Measurements from ENCODE around the gene DLAT.
"Not testable (repeated sequence)": the region's sequence is repeated elsewhere in the genome, so short reads cannot be mapped to it uniquely, and the experiment has no call there.

The DLAT gene

DNA sequence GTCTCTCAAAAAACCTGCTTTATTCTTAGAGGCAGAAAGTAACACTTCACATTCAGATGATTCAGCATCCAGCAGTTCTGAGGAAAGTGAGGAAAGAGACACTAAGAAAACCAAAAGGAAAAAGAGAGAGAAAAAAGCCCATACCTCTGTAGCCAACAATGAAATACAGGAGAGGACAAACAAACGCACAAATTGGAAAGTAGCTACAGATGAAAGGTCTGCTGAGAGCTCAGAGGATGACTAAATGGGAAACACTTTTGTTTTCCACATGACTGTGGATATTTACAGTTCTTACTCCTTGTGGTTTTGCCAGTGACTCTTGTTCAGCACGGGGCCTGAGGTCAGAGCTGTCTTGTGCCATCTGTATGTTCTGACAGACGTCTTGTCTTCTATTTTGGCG lies 57.5 kb downstream of the DLAT start:
- TF ChIP-seq, protein P1, sequence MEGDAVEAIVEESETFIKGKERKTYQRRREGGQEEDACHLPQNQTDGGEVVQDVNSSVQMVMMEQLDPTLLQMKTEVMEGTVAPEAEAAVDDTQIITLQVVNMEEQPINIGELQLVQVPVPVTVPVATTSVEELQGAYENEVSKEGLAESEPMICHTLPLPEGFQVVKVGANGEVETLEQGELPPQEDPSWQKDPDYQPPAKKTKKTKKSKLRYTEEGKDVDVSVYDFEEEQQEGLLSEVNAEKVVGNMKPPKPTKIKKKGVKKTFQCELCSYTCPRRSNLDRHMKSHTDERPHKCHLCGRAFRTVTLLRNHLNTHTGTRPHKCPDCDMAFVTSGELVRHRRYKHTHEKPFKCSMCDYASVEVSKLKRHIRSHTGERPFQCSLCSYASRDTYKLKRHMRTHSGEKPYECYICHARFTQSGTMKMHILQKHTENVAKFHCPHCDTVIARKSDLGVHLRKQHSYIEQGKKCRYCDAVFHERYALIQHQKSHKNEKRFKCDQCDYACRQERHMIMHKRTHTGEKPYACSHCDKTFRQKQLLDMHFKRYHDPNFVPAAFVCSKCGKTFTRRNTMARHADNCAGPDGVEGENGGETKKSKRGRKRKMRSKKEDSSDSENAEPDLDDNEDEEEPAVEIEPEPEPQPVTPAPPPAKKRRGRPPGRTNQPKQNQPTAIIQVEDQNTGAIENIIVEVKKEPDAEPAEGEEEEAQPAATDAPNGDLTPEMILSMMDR (conservative IDR thresholded peaks at IDR 0.05; ENCODE audit: low read depth, low read length): no peak
- peak; percentile 91 for DNase-seq (ENCODE audit: low read depth)
- no peak overlapping the region for H3K4me3 ChIP-seq (ENCODE audit: low read depth, low read length)

DNA sequence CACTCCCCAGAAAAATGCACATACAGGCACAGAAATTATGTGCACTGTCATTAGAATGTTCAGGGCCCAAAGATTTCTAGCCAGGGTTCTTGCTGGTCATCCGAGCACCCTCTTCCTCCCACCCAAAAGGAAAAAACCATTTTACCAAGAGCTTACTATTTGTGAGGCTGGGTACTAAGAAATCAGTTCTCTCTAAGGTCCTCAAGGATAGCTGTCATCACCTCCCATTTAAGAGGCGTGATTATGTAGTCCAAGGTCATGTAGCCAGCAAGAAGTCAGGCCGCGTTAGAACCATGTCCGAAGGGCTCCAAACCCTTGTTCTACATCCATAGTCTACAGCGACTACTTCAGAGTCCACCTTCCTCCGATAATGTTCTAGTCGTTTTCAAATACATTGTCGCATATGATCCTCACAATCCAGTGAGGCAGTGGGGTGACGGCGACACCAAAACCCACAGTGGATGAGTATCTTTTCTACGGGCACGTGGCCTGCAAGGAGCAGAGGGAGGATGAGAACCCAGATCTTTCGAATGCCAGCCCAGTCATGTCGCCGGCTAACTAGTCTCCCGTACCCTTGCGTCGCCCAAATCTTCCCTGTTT lies 60.7 kb downstream of the DLAT start:
- peak overlapping the region; percentile 81 for H3K4me3 ChIP-seq (ENCODE audit: low read depth, low read length)
- TF ChIP-seq, protein P1 (conservative IDR thresholded peaks at IDR 0.05; ENCODE audit: low read depth, low read length): no peak

DNA sequence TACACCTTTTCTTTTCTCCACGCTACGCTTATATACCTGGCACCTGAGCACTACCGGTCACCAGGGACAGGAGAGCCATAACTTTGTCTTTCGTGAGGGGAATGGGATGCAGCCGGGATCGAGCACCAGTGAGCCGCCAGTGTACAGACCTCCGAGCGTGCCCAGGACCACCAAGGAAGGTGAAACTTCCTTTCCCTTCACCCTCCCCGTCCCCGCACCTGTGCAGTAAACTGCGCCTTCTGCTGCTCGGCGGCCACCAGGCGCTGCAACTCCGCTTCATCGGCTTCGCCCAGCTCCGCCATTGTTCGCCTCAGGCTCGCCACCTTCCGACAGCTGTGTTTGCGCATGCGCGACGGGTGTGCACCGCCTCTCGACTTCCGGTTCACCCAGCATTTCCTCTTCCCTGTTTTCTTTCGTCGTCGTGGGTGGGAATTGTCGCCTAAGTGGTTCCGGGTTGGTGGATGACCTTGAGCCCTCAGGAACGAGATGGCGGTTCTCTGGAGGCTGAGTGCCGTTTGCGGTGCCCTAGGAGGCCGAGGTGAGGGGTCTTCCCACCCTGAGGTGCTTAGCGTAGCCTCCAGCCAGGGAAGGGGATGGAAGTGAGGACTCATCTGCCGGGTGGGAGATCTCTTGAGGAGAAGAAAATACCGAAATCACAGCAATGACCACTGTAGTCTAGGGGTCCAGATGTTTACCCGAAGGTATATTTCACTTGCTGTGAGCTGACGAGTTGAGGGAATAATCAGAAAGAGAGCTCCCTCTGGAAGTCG lies 61.4 kb downstream of the DLAT start, which contains the start of the genes SDHD and TIMM8B:
Gene SDHD, plus strand, starts transcription at position 452 of the 770 bp plus-strand sequence. Its CDS starts 35 bp downstream, at position 487.
Gene TIMM8B, minus strand, starts transcription at position 335 of the 770 bp plus-strand sequence. Its CDS starts 33 bp downstream, at position 302.
- TF ChIP-seq, protein P1 (conservative IDR thresholded peaks at IDR 0.05; ENCODE audit: low read depth, low read length): peak; percentile 63
- peak; percentile 98 for DNase-seq (ENCODE audit: low read depth)
- peak within 1 kb of the TSS; percentile 81 for H3K4me3 ChIP-seq (ENCODE audit: low read depth, low read length)

More for the DNA sequence above, 60.7 kb downstream of the DLAT start:
- peak; percentile 49 for DNase-seq (ENCODE audit: low read depth)

DNA sequence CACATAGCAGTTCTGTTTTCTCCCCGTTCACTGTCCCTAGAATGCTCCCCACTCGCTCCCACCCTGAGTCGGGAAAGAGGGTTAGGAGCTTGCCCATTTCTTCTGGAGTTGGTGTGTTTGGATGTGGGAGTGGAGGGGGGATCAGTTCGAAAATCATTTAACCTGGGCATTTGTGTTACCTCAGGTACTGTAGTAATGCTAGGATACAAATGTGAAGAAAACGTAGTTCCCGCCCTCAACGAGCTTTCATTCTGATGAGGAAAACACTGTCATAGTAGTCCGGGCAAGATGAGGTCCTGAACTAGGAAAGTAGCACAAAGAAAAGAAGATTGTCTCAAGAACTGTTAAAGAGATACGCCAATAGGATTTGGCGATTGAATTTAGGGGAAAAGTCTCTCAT lies 62.0 kb downstream of the DLAT start:
- peak; percentile 12 for DNase-seq (ENCODE audit: low read depth)
- peak overlapping the region; percentile 81 for H3K4me3 ChIP-seq (ENCODE audit: low read depth, low read length)
- TF ChIP-seq, protein P1 (conservative IDR thresholded peaks at IDR 0.05; ENCODE audit: low read depth, low read length): no peak

DNA sequence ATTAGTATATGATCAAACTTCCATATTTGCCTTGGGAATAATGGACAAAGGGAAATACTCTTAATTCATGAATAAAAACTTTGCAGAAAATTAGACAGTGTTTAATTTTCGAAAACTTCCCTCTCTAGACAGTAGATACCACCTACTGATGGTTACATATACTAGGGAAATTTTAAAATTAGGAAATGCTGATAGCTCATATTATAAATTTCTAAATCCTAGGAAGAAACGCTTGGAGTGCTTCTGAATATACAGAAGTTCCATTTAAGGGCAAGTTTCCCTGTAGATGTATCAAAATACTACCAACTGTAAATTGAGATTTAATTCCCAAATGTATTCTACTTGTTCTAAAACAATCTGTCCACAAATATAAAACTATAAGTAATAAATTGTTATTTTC lies 70.1 kb downstream of the DLAT start:
- not testable (repeated sequence) for H3K4me3 ChIP-seq (ENCODE audit: low read depth, low read length)

DNA sequence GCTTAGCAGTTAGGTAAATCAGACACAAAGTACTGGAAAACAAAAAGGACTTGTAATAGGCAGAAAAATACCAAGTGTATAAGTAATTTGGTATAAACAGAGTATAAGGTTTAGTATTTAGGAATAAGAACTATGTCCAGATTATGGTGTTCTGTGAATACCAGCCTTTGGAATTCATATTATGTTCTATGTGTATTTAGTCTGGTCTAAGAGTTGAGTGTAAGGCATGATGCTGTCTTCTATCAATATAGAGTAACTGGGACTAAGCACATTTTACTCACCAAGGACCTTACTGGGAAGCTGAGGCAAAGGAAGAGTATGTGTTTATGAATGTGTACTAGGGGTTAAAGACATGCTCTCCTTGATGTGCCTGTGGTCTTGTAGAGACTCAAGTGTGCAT lies 71.0 kb downstream of the DLAT start:
- H3K4me3 ChIP-seq (ENCODE audit: low read depth, low read length): no peak overlapping the region
- TF ChIP-seq, protein P1 (conservative IDR thresholded peaks at IDR 0.05; ENCODE audit: low read depth, low read length): no peak
- no peak for DNase-seq (ENCODE audit: low read depth)

More for the DNA sequence above, 70.1 kb downstream of the DLAT start:
- DNase-seq (ENCODE audit: low read depth): not testable (repeated sequence)

DNA sequence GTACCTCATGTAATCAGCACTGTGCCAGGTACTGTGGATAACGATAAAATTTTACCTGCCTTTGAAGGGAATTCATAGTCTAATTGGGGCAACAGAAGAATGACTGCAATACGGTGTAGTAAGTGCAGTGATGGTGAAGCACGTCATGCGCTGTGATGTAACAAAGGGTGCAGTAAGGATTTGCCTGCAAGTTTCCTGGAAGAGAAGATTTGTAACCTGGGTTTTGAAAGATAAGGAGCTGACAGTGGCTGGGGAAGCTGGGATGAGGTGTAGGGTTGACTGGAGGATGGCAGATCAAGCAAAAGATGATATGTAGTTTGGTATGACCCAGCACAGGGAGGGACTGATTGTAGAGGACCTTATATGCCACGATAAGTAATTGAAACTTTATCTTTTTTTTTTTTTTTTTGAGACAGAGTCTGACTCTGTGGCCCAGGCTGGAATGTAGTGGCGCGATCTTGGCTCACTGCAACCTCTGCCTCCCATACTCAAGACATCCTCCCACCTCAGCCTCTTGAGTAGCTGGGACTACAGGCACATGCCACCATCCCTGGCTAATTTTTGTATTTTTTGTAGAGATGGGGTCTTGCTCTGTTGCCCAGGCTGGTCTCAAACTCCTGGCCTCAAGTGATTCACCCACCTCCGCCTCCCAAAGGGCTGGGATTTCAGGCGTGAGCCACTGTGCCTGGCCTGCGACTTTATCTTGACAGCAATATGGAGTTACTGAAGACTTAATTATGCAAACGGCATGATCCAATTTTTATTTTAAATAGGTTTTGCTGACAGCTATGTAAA lies 72.7 kb downstream of the DLAT start:
- TF ChIP-seq, protein P1 (conservative IDR thresholded peaks at IDR 0.05; ENCODE audit: low read depth, low read length): no peak
- DNase-seq (ENCODE audit: low read depth): no peak
- no peak overlapping the region for H3K4me3 ChIP-seq (ENCODE audit: low read depth, low read length)

Measured in choroid plexus epithelial cell (primary cell).